ENCODE results near the gene TALDO1.
A peak's percentile ranks its signal among the peaks of the same experiment; 100 is the strongest.

The TALDO1 gene

DNA sequence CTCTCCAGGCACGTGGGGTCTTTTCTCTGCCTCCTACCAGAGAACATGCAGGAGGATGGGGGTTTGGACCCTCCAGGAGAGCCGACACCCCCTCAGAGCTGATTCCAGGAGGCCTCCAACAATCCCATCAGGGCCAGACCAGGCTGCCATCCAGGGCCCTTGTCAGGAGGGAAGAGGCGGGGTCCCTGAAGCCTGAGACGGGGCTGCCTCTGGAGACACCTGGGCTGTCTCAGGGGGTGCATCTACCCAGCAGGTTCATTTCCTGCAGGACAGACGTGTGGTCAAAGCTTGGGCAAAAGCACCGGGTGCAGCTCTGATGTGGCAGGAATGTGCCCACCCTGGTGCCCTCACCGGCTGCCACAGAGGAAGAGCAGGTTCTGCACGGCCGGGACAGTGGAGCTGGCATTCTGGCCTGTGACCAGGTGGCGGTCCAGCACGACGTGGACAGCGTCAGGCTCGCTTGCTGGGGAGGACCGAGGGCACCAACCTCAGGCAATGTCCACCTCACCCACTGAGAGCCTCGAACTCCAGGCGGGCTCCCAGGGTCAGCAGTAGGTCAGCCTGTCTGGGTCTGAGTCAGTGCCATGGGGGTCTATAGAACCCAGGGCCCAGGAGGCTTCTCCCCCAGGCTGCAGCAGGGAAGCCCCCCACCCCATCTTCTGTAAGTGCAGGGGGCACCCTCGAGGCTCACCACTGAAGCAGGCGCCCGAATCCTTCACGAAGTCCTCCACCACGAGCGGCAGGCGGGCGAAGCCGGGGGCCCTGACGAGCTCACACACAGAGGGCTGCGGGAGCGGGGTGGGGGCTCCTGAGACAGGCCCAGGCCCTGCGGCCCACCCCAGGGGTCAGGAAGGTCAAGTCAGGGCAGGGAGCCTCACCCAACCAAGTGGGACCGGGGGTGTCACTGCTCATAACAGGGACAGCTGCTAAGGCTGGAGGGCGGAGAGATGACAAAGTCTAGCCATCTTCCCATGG is 23.7 kb downstream of the TALDO1 start:
- no peak for DNase-seq

DNA sequence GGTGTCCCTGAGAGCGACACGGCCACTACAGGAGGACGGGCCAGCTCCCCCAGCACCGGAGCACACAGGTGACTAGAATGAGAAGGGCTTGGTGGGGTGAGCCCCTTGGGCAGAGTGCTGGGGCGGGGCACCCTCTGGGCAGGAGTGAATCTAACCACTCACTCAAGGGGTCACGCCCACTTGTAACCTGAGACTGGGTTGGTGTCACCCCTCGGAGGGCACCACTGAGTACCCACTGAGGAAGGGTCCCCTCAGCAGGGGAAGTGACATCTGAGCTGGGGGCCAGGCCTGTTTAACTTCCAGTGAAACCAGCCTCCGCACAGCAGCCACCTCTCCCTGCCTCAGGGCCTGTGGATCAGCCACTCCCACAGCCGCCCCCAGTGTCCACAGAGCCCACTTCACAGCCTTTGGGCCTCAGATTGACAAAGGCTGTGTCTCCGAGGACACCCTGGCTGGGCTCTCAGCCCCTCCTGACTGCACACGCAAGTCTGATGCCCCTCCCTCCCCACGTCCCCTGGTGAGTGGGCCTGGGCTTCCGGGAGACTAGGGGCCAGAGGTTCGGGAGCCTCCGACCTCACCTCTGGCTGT is 24.4 kb downstream of the TALDO1 start:
- no peak for DNase-seq

DNA sequence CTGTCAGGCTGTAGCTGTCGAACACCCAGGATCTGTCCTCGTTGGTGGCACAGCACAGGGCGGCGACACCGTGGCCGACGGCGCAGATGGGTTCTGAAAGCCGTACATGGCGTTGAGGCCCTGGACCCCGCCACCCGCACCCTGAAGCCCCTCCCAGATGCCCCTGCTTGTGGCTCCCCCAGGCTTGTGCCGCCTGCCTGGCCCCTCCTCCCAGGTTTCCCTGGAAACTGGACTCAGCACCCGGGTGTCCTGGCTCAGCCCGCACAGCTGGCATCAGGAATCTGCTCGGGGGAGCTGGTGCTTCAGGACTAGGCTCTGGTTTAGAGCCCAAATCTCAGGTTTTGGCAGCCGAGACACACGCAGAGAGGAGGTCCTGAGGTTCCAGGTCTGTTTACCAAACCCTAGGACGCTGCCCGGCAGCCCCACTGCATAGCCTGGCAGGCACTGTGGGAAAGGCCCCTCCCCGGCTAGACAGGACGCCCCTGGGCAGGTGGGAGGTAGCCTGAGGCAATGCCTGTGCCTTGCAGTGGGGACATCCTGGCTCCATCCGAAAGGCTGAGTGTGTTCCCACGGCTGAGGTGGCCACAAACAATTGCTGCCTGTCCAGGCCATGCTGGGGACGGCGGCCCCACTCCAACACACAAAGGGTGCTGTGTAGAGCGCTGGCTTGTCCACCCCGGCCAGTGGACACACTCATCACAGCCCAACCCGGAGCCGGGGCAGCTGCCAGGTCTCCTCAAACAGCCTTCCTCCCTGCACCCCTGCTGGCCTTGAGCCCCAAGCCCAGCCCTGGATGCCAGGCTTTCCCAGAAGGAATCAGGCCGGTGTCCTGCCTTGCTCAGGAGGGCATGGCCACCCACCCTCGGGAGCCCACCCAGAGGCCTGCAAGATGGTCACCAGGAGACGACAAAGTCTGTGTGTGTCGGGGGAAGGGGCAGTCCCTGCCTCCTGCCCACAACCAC is 25.4 kb downstream of the TALDO1 start:
- DNase-seq: no peak

DNA sequence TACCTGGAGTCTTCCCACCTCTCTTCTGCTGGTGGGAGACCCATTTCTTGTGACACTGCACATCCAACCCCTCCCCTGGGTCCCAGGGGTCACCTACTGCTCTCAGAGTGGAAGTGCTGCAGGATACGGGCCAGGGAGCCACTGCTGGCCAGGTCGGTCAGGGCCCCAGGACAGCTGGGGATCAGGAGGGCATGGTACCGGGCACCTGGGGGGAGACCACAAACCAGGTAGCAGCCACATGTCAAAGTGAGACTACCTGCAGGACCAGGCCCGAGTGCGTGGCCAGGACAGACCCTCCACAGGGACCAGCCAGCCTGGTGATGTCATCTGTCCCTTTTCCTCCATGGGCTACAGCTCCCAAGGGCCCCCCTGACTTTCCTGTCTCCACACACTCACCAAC is 26.2 kb downstream of the TALDO1 start:
- no peak for DNase-seq

DNA sequence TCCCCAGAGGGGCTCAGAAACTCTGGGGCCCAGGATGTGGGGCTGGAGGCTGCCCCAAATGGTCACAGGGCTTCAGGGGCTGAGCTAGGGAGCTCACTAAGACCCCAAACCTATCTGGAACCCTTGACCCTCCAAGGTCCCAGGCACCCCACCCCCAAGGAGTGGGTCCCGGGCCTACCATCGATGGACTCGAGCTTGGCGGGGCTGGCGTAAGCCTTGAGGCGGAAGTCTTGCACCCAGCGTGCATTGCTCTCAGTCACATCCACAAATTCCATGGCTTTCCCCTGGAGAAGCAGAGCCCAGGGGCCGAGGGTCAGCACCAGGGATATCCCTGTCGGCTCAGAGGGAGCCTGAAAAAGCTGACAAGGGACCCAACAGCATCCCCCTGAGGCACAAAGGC is 26.6 kb downstream of the TALDO1 start:
- DNase-seq: no peak

DNA sequence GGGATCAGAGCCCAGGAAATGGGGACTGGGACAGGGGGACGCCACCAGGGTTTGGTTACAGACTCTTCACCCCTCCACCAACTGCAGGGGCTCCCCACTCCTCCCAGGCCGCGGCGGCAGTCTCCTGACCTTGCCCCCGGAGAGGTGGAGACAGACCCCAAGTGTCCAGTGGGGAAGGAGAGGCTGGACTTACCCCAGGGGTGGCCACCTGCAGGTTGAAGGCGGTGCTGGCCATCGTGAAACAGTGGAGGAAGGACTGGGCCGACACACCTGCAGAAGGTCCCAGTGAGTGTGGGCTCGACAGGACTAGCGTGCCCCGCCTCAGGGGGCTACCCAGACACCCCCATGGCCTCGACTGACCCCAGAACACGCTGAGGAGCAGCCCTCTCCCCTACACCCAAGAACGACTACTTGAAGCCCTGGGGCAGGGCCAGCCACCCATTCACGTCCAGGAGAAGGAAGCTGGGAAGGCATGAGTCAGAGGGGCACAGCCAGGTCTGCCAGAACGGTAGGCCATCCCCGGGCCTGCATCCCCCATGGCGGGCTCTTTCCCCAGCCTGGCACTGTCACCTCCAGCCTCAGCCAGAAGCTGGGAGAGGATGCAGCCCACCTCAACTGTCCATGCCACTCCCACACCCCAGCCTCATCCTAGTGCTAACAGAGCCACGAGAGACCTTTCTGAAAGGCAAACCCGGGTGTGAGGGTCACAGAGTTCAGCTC is 27.8 kb downstream of the TALDO1 start:
- DNase-seq: no peak

DNA sequence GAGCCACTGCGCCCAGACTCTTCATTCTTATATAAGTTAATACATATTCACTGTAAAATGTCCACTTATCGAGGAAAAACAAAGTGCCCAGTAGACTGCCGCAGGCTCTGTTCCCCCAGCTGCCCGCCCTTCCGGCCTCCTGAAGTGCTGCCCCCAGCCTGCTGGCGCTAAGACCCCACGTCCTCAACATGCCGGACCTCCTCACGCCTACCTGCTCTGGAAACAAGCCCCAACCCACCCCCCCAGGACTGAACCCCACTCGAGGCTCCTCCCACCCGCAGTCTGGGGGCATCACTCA is 28.9 kb downstream of the TALDO1 start:
- no peak for DNase-seq

DNA sequence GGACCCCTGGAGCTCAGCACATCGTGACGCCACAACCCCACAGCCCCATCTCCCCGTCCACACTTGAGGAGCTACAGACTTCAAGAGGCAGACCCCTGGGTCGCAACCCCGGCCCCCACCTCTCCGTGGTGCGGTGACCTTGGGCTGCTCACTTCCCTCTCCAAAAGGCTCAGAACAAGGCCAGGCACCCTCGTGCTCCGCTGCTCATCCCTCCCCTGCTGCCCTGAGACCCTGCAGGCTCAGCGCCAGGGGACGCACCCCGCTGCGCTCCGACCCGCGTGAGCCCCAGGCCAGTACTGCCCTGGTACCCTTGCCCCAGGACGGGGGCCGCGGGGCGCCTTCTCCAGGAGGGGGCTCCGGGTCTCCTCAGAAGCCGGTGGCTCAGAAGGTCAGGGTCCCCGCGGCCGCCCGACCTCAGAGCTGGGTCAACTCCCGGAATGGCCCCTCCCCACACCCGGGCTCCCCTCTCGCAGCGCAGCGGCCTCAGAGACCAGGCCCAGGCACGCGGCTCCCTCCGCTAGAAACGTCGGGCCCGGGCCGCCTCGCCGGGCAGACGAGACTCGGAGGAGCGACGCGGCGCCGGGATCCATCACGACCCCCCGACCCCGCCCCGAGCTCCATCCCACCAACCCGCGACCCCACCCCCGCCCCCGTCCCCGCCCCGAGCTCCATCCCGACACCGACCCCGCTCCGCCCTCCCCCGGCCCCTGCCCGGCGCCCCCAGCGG is 29.5 kb downstream of the TALDO1 start:
- DNase-seq: peak; percentile 31 to 47

DNA sequence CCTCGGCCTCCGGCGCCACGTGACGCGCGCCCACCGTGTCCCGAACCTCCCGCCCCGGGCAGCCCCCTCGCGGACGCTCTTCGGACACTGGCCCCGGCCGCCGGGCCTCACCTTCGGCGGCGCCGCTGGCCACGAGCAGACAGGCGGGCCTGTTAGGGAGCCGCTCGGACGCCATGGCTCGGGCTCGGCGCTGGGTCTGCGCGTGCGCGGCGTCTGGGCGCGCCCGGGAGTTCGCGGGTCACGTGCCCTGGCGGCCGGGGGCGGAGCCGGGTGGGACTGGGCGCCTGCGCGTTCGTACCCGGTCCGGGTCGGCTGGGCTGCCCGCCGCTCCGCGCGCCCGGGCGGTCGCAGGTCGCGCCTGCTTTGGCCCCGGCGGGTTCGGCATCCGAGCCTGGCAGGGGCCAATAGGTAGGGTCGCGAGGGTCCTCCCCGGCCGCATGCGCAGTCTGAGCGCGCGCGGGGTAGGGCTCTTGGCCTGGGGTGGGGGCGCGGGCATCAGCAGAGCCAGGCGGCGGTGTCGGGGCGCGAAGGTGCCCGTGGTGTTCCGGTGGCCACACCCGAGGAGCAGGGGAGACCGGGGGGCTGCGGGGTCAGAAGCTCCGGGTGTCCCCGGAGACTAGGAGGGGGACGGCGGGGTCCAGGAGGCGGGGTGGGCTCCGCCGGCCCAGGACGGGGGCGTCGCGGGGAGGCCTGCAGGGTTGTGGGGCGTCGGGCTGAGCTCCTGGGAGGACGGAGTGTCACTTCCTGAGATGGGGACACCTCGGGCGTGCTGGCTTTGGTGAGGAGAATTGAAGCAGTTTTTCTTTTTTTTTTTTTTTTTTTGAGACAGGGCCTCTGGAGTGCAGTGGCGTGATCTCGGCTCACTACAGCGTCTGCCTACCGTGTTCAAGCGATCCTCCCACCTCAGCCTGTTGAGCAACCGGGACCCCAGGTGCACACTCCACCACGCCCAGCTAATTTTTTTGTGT is 30.3 kb downstream of the TALDO1 start, which contains the start of gene GATD1:
GATD1 (minus strand) TSS at position 200 of the 968 bp plus-strand sequence; CDS start at position 175, 25 bp downstream.
- peak; percentile 95 to 96 for DNase-seq

DNA sequence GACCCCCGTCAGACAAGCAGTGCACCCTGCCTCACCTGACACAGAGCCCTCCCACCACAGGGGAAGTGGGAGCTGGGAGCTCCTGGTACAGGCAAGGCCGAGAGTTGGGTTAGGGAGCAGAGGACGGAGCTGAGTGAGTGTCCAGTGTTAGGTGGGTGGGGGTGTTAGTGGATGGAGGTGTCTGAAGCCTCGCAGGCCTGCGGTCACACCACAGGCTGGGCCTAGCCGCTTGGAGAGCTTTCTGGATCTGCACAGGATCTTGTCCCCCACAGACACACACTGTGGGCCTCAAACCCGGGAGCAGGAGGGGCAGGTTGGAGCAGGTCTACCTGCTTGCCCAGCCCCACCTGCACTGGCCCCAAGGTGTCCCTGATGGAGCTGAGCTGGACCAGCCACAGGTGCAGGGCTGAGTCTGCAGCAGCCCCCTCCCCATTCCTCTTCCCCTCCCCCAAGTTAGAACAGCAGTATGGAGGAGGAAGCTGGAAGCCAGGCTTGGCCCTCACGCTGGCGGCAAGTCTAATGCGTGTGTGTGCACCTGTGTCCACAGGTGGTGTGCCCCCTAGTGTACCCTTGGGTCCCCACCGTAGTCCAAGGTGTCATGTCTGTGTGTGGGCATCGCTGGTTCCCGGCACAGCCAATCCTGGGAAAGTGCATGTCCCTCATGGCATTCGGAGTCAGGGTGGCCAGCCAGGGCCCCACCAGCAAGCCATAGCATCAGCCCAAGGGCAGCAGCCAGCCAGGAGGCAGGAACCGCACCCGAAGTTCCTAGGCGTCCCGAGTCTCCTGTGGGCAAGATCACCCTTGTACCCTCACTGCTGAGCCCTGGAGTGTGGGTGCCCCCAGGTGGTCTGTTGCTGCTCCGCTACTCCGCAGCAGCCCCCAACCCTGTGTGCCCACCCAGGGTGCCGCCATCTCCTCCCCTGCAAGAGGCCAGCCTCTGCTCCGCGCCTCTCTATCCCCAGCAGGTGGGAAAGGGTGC is 32.0 kb downstream of the TALDO1 start:
- DNase-seq: no peak

DNA sequence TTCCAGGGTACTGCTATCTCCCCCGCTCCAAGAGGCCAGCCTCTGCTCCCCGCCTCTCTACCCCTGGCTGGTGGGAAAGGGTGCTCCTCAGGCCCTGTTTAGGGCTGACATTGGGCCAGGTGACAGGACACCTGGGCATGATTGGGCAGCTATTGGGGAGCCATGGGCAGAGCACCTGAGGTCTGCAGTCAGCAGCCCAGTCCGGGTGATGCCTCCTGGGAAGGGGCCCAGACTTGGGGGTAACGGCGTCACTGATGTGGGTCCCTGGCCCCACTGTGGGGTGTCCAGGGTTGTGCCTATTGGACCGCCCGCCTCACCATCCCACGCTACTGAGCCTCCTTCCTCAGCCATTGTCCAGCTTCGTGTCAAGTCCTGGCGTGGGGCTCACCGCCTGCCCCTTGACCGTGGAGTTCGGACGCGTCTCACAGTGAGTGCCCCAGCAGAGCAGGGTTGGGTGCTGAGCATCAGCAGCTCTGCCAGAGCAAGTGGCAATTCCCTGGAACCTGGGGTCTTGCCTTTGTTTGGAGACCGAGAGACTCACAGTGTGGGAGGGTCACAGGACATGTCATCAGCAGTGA is 32.8 kb downstream of the TALDO1 start:
- no peak for DNase-seq

DNA sequence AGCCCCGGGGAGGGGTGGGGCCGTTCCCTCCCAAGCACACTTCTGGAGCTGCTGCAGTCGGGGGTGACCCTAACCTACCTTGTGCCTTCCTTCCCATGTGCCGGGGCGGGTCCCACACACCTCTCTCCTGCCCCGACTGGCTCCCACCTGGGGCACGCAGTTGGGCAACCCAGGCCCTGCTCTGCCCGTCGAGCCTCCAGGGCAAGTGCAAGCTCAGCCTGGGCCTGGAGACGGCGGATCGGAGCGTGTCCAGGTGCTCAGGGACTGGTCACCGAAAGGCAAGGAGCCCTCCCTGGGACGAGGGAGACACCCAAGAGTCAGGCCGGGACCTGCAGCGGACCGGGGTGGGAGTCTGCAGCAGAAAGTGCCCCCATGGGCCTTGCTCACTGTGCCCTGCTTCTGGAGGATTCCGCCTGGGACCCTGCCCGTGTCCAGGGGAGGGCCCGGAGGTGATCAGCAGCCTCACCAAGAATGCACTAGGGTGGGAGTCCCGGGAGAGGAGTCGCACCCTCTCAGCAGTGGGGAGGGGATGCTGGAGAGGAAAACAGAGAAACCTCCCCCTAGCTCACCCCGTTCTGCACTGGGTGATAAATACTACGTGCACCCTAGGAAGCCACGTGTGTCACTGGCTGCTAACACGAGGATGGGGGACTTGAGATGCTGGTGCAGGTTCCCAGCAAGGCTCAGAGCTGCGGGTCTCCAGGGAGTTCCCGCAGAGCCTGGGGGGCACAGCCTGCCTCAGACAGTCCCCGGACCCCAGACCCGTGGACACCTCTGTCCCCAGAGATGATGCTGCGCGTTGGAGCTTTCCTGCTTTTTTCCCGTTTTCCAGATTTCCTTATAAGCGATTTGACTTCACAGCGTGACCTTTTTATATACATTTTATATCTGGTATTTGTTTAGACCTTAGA is 35.3 kb downstream of the TALDO1 start:
- no peak for DNase-seq

DNA sequence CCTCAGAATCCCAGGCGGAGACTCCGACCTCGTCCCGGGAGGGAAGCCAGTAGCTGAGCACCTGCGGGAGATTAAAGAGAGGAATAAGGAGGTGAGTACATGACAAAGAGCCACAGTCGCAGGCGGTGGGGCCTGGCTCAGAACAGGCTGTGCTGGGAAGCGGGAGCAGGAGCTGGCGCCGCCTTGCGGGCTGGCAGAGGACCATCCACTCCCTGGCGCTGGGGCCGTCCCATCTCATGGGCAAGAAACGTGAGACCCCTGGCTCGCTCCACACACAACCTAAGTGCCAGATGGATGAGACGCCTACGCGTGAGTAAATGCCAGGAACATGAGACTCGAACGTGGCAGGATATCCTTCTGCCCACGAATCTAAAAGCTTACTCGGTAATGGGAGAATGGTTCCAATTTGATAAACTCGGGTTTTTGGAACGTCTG is 36.3 kb downstream of the TALDO1 start:
- peak; percentile 37 to 57 for DNase-seq

DNA sequence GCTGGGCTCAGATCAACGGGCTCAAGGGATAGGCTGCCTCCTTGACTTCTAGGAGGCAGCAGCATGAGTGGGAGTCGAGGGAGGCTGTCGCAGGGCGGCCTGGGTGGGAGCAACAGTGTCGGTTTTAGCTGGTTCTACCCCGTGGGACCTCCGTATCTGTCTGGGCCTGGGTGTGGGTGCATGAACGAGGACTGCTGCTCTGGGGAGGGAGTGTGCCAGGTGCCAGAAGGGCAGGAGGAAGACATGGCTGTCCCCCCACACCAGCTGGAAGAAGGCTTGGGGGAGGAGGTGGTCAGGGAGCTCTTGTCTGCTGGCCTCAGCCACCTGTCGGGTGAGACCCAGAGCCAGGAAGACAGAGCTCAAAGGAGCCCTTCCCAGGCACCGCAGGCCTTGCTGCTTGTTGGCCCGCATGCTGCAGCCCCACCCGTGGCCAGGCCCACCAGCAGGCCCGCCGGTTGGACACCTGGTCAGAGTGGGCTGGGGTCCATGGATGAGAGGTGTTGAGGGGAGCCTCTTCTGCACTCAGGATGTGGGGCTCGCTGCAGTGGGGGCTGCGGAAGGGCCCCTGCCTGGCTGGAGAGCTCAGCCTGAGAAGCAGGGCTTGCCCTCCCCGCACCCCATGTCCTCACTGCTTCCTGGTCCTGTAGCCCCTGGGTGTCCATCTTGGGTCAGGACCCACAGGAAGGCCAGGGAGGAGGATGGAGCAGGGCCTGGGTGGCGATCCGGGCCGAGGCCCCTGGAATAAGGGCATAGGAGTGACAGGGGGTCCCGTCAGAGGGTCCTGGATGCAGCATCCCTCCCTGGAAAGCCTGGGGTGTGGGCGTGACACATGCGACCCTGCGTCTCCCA is 39.2 kb downstream of the TALDO1 start:
- DNase-seq: no peak

DNA sequence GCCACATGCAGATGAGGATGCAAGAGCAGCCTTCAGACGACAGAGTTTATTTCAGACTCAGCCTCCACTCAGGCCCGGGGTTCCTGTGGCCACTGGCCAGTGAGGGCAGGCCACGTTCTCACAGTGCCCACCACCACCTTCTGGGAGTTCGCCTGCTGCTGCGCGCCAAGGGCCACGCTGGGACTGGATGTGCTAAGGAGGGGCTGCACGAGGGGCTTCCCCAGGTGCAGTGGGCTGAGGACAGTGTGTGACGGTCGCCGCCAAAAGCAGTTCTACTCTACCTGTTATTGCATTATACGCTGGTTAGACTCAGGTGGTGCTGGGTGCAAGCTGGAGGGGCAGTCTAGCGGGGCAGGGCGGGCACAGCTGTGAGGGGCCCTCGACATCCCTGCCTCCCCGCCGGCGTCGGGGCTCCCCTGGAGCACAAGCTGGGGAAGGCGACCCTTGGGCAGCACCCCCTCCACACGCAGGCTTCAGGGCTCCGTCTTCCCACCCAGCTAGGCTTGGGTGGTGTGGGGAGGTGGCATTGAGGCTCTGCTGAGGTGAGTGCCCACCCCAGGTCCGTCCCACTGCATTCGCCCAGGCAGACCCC is 39.9 kb downstream of the TALDO1 start:
- no peak for DNase-seq

DNA sequence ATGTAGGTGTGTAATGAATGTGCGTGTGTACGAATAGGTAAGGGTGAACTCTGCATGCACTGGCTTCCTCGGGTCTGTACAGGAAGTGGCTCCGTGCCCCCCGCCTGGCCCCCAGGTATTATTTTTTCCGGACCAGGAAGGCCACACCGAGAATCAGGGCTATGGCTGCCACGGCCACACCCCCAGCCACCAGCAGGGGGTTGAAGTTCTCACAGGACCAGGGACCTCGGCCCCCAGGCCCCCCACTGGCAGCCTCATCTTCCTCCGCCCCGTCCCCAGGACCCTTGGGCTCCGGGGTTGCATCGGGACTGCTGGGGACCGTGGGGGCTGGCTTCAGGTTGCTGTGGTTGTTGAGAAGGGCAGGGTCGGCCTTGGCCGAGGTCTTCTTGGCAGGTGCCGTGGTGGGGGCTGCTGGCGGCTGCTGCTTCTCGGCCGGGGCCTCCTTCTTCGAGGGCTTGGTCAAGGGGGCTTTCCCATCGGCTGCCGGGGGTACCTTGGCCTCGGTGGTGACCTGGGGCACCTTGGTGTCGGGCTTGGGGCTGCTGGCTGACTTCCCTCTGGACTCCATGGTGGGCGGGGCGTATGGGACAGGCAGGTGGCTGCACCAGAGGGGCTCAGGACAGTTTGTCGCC is 40.9 kb downstream of the TALDO1 start:
- DNase-seq: no peak

All from activated CD4-positive, alpha-beta T cell treated with anti-CD3 and anti-CD28 coated beads, Interleukin-2, amount 50 U/mL, for 48 hours (primary cell).